ENCODE results near the gene IFNL1. TPM values are rescaled to one million over a fixed set of nuclear protein-coding genes. Genes with fewer than 3 reads are reported as not detected.
"Not testable (repeated sequence)": the region's sequence is repeated elsewhere in the genome, so short reads cannot be mapped to it uniquely, and the experiment has no call there.

IFNL1 gene
- total RNA-seq, 1 donor from 2014 or later: not detected

DNA sequence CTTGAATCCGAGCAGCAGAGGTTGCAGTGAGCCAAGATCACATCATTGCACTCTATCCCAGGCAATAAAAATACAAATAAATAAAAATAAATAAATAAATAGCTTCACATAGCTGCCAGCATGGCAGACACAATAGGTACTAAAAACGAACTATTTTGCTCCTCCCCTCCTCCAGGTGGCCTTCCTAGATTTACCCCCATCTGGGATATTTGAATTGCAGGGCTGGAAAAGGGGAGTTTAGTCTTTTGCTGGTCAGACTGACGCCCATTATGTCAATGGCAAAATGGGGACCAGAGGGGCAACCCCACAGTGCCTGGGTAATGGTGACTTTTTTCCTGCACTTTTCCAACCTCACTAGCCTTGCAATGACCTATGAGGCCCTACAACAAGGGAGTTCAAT is 40.3 kb downstream of the IFNL1 start:
- no peak for TF ChIP-seq POLR2A (IDR thresholded peaks at IDR 0.05)
- no peak for TF ChIP-seq POLR2AphosphoS5 (IDR thresholded peaks at IDR 0.05; ENCODE audit: insufficient read depth in 1 of 2, low read depth in 1 of 2)
- TF ChIP-seq, protein P1, sequence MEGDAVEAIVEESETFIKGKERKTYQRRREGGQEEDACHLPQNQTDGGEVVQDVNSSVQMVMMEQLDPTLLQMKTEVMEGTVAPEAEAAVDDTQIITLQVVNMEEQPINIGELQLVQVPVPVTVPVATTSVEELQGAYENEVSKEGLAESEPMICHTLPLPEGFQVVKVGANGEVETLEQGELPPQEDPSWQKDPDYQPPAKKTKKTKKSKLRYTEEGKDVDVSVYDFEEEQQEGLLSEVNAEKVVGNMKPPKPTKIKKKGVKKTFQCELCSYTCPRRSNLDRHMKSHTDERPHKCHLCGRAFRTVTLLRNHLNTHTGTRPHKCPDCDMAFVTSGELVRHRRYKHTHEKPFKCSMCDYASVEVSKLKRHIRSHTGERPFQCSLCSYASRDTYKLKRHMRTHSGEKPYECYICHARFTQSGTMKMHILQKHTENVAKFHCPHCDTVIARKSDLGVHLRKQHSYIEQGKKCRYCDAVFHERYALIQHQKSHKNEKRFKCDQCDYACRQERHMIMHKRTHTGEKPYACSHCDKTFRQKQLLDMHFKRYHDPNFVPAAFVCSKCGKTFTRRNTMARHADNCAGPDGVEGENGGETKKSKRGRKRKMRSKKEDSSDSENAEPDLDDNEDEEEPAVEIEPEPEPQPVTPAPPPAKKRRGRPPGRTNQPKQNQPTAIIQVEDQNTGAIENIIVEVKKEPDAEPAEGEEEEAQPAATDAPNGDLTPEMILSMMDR (IDR thresholded peaks at IDR 0.05): no peak
- peaks cover 12% of the 10 kb centered on the region for H3K4me1 ChIP-seq
- H3K27me3 ChIP-seq: no peaks in the 10 kb centered on the region
- no peaks in the 10 kb centered on the region for H3K36me3 ChIP-seq
- no peak for DNase-seq (ENCODE audit: extremely low spot score in 2 of 2)
- intact Hi-C loops (cut with DNase I): no loop called here
- H3K4me3 ChIP-seq: no peak overlapping the region
- H3K27ac ChIP-seq: peak overlapping the region; percentile 70
- no peaks in the 10 kb centered on the region for H3K9me3 ChIP-seq

DNA sequence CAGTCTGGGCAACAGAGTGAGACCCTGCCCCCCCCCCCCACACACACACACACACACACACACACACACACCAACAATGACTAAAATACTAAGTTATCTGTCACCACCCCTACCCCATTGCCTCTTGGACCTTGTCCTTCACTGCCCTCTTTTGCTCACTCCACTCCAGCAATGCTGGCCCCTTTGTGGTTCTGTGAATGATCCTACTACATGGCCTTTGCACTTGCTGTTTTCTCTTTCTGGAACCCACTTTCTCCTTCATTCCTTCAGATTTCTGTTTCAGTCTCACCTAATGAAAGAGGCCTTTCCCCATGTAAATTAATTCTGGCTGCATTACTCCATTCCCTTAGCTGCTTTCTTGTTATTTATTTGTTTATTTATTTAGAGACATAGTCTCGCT is 43.5 kb downstream of the IFNL1 start:
- TF ChIP-seq POLR2AphosphoS5 (IDR thresholded peaks at IDR 0.05; ENCODE audit: insufficient read depth in 1 of 2, low read depth in 1 of 2) (no peak), POLR2A (IDR thresholded peaks at IDR 0.05) (no peak)
- TF ChIP-seq, protein P1 (IDR thresholded peaks at IDR 0.05): no peak
- intact Hi-C loops (cut with DNase I): loop anchor here (5.0 kb wide), 1 partner anchor 73 kb away; the partner anchor contains the start of gene PLEKHG2
- peaks cover 31% of the 10 kb centered on the region for H3K4me1 ChIP-seq
- H3K36me3 ChIP-seq: no peaks in the 10 kb centered on the region
- no peak for DNase-seq (ENCODE audit: extremely low spot score in 2 of 2)
- no peak overlapping the region for H3K4me3 ChIP-seq
- no peak overlapping the region for H3K27ac ChIP-seq
- no peaks in the 10 kb centered on the region for H3K27me3 ChIP-seq
- no peaks in the 10 kb centered on the region for H3K9me3 ChIP-seq

DNA sequence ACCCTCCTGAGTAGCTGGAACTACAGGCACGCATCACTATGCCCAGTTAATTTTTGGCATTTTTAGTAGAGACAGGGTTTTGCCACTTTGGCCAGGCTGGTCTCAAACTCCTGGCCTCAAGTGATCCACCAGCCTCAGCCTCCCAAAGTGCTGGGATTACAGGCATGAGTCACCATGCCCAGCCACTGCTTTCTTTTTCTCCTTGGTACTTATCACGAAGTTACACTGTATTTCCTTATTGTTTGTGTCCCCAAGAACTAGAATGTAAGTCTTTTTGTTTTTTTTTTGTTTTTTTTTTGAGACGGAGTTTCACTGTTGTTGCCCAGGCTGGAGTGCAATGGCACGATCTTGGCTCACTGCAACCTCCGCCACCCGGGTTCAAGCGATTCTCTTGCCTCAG is 43.9 kb downstream of the IFNL1 start:
- not testable (repeated sequence) for H3K27me3 ChIP-seq; H3K4me3 ChIP-seq; DNase-seq (ENCODE audit: extremely low spot score in 2 of 2); H3K9me3 ChIP-seq; H3K36me3 ChIP-seq; H3K27ac ChIP-seq
- intact Hi-C loops (cut with DNase I): loop anchor here (5.0 kb wide), 1 partner anchor 72 kb away; the partner anchor contains the start of gene PLEKHG2
- H3K4me1 ChIP-seq: peaks cover 36% of the 10 kb centered on the region

DNA sequence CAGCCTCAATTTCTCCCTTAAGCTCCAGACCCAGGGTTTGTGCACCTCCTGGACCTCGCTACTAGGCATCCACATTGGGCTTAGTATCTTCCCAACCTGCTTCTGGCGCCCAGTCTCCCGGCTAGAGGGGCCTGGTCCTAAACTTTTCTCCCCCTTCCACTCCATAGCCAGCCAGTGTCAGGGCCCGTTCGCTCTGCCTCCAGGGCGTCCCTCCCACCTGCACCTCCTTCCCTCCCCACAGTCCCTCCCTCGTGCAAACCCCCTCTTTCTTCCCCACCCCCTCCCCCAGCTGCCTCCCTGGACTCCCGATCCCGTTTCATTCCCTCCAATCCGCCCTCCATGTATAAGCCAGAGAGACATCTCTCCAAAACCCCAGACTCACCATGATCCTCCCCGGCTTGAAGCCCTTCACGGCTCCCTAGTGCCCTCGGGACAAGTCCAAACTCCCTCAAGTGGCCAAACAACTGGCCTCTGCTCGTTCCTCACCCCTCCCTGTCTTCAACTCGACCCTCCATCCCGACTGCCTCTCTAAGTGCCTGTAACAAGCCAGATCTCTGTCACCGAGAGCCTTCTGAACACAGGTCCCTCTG is 45.0 kb downstream of the IFNL1 start:
- intact Hi-C loops (cut with DNase I): loop anchor here (5.0 kb wide), 1 partner anchor 71 kb away; the partner anchor contains the start of gene PLEKHG2

DNA sequence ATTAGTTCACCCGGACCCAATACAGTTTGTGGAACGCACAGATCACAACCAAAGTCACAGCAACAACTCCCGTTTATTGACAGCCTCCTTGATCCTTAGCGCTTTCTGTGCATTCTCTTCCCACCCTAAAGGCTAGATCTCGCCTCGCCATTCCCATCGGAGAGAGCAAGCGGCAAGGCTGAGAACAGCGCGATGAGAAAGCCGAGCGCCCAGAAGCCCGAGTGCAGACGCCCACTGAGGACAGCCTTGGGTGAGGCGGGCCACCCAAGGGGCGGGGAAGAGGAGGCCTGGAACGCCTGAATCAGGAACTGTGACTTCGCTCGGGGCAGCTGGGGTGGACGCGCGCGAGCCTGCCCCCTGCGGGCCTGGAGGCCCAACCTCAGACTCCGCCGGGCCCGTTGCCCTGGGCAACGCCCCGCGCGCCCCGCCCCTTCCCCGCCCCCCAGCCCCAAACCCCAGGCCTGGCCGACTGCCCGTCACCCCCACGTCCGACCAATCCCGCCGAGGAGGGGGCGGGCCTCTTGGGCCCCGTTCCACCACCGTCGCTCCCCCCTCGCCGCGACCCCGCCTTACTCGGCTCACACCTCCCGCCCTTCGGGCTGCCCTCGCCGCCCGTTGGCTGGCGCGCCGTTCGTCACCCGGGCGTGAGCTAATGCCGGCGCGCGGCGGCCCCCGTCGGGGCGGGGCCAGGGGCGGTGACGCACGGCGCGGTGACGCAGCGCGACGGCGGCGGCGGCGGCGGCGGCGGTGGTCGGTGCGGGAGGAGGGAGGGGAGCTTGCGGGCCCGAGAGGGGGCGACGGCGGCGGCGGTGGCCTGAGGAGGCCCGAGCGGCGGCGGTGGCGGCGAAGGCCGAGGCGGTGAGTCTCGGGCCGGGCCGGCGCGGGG is 45.8 kb downstream of the IFNL1 start, which contains the start of gene SAMD4B:
TSS of gene SAMD4B (plus strand) at position 703 of the 886 bp plus-strand sequence. CDS start 14,473 bp downstream, outside the sequence.
- peaks cover 0 to 5% of the 10 kb centered on the region in 2 donors for H3K36me3 ChIP-seq
- TF ChIP-seq POLR2A (IDR thresholded peaks at IDR 0.05) (peak in 1 of 2 donors; percentile 95), POLR2AphosphoS5 (IDR thresholded peaks at IDR 0.05; ENCODE audit: insufficient read depth in 1 of 2, low read depth in 1 of 2) (peak; percentile 86 to 94)
- TF ChIP-seq, protein P1 (IDR thresholded peaks at IDR 0.05): peak; percentile 50 to 82 (median 71)
- intact Hi-C loops (cut with DNase I): loop anchor here (5.0 kb wide), 1 partner anchor 70 kb away; the partner anchor contains the start of gene PLEKHG2
- peak within 1 kb of the TSS; percentile 91 to 96 for H3K4me3 ChIP-seq
- H3K27me3 ChIP-seq: no peaks in the 10 kb centered on the region
- H3K4me1 ChIP-seq: peaks cover 54% of the 10 kb centered on the region
- H3K27ac ChIP-seq: peak within 1 kb of the TSS; percentile 95
- DNase-seq (ENCODE audit: extremely low spot score in 2 of 2): peak in 1 of 2 donors; percentile 98
- no peaks in the 10 kb centered on the region for H3K9me3 ChIP-seq

More for the DNA sequence above, 45.0 kb downstream of the IFNL1 start:
- Histone ChIP-seq H3K27ac (peak overlapping the region; percentile 92), H3K4me3 (peak overlapping the region; percentile 88 to 91), H3K27me3 (no peaks in the 10 kb centered on the region), H3K9me3 (no peaks in the 10 kb centered on the region), H3K4me1 (peaks cover 46% of the 10 kb centered on the region), H3K36me3 (peaks cover 0 to 5% of the 10 kb centered on the region in 2 donors)
- TF ChIP-seq POLR2A (IDR thresholded peaks at IDR 0.05) (no peak), POLR2AphosphoS5 (IDR thresholded peaks at IDR 0.05; ENCODE audit: insufficient read depth in 1 of 2, low read depth in 1 of 2) (no peak)
- DNase-seq (ENCODE audit: extremely low spot score in 2 of 2): peak in 1 of 2 donors; percentile 92

Data from vagina (tissue), 2 donors.